Hypothalamus (tissue), 51 donors: ENCODE measurements around the gene ASCC2.

Experiments used
- DNase-seq, 51 donors: peaks; one replicate each; lab custom pipeline; 2025; lab: John Stamatoyannopoulos, UW

ASCC2 gene

GRCh38 chr22:29821291-29822016 lies 16.6 kb downstream of the ASCC2 start:
- DNase-seq = peak in 17 of 51 donors; percentile 2 to 62 (median 14)

DNA sequence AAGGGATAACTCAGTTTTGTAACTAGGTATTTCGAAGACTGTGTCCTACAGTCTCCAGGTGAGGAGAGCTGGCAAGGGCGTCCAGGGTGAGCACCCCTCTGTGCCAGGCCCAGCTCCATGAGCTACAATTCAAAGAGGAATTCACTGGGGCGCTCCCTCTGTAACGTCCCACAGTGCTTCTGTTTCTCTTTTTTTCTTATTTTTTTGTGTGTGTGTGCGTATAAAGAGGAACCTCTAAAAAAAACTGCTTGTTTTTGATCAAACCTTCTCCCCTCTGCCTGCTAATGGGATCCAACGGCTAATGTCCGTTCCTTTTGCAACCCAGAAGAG lies 17.1 kb downstream of the ASCC2 start:
- DNase-seq = peak in 1 of 51 donors; percentile 15

GRCh38 chr22:29819501-29819900 lies 18.6 kb downstream of the ASCC2 start:
- DNase-seq = no peak

DNA sequence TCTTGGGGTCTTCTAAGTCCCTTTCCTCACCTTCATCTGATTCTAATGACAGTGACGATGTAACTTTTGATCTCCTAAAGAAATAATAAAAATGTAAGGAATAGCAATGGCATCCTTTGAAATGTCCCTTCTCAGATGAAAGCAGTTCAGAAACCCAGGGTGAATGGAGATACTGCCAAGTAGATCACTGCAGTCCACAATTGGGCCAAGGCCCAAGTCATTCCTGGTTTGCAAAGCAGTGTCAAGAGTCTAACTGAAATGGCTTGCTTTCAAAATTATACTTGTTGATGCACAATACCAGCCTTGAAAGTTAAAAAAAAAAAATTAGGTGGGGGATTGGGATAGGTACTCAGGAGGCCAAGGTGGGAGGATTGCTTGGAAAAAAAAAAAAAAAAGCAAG lies 20.4 kb downstream of the ASCC2 start:
- no peak for DNase-seq

- no peak for DNase-seq
Measured at GRCh38 chr22:29816980-29817379, 21.1 kb downstream of the ASCC2 start.

DNA sequence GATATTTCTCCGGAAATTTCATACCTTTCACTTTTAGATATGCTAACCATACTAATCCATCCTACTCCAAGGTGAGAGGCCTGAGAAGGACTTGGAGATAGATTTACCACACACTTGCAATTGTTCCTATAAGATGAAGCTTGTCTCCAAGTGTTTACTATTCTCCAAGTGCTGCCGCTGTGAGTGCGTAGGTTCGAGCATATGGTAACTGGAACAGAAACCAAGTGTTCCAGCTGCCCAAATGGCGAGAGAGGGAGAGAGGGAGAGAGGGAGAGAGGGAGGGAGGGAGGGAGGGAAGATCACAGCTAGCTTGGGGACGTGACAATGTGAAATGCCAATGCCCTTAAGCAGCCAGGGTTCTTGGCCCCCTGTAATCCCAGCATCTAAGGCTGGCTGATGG lies 21.5 kb downstream of the ASCC2 start:
- no peak for DNase-seq

DNA sequence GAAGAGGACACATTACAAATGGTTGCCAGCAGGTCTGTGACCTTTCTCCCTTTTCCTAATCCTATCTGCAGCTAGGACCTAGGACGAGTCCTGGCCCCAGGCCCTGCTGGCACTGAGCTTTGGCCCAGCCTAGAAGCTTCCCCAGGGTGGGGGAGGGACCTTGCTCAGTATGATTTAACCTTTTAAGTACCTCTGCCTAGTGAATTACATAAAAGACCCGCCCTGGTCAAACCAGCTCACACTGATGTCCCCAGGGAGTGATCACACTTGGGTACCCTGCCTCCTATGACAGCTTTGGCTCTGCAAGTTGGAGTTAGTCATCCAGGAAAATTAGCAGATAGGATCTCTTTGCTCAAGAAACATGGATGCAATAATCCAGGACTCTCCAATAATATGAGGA lies 21.9 kb downstream of the ASCC2 start:
- peak in 6 of 51 donors; percentile 10 to 14 (median 12) for DNase-seq

GRCh38 chr22:29815580-29815979 lies 22.5 kb downstream of the ASCC2 start:
- no peak for DNase-seq

GRCh38 chr22:29814003-29814402 lies 24.1 kb downstream of the ASCC2 start:
- DNase-seq = no peak

DNA sequence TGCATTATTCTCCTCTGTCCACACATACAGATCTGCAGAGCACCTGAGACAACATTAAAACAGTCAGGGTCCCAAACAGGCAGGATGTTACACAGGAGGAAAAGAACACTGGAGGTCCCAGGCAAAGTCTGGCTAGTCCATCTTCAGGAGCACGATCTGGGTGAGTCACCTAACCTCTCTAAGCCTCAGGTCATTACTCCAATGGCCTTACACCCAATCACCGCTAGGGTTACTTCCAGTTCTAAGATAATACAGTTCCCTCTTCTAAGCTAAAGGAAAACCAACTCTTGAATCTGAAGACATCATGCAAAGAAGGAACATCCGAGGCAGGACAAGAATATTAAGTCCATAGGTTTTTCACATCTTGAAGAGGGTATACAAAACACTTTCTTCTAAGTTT lies 24.5 kb downstream of the ASCC2 start:
- DNase-seq = no peak

DNA sequence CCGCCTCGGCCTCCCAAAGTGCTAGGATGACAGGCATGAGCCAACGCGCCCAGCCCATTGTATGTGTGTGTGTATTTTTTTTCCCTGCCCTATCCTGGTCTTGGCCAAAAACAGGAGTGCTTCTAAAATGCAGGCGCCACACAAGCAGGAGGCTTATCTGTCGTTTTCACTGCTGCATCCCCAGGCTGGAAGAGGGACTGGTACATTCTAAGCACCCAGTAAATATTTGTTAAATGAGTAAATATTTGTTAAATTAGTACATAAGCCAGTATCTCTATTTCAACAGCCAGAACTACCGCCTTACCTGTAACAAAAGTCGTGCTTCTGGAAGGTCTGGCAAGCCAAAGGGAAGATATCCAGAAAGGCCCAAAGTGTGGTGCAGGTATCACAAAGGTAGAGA lies 24.9 kb downstream of the ASCC2 start:
- no peak for DNase-seq

GRCh38 chr22:29811377-29811776 lies 26.7 kb downstream of the ASCC2 start:
- DNase-seq = no peak

- no peak for DNase-seq
Measured at GRCh38 chr22:29810216-29810615, 27.9 kb downstream of the ASCC2 start.

GRCh38 chr22:29806196-29806595 lies 31.9 kb downstream of the ASCC2 start:
- no peak for DNase-seq

- DNase-seq = no peak
Measured at GRCh38 chr22:29804985-29805384, 33.1 kb downstream of the ASCC2 start.

- no peak for DNase-seq
Measured at GRCh38 chr22:29803190-29803589, 34.9 kb downstream of the ASCC2 start.

GRCh38 chr22:29801796-29802195 lies 36.3 kb downstream of the ASCC2 start:
- no peak for DNase-seq

- DNase-seq = no peak
Measured at GRCh38 chr22:29801153-29801552, 36.9 kb downstream of the ASCC2 start.

DNA sequence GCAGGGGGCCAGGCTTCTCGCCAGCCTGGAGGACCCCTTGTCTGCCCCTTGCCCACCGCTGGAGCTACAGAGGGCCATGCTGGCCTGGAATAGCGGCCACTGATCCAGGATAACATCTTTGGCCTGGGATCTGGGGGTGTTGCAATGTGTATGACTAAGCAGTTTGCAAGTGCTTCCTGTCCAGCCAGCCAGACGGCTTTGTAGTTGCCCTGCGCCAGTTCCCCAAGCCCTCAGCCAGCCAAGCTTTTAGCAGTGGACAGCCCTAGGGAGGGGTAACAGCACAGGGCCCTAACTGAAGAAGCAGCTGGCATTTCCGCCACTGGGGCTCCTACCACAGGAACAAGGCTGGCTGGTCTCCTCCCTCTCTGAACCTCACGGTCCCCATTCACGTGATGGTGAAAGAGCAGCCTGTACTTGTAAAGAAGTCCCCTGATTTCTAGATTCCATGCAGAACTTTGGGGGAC lies 38.8 kb downstream of the ASCC2 start:
- DNase-seq = peak in 43 of 51 donors; percentile 18 to 87 (median 59)

DNA sequence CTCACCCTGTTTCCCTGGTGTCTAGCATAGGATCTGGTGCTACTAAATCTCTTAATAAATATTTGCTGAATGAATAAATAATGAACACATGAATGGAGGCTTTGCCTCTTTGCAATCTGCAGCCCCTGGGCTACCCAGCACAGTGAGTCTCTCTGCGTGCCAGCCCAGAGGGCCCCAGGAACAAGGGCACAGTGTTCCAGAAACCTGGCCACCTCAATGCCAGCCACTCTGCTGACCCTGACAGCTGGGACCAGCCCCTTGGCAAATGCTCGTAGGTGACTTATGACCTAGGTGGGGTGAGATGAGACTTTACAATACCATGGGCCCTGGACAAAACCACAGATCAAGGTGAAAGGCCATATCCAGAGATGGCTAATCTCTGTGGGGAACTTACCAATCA lies 39.3 kb downstream of the ASCC2 start:
- DNase-seq = peak in 1 of 51 donors; percentile 19

DNA sequence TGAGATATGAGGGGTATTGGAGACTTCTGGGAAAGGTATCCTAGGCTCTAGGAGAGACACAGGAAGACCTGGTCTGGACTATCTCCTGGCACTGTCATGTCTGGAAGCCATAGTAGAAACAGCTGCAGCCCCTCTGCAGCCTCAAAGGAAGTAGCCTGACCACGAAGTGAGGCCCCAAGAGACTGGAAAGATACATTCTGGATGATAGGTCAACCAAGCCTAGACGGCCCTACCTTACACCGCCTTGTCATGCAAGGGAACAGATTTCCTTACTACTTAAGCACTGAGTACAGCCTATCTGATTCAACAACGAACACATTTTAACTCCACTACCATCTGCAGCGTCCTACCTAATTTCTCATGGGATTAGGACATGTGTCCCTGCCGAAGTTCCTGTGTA lies 39.8 kb downstream of the ASCC2 start:
- no peak for DNase-seq

DNA sequence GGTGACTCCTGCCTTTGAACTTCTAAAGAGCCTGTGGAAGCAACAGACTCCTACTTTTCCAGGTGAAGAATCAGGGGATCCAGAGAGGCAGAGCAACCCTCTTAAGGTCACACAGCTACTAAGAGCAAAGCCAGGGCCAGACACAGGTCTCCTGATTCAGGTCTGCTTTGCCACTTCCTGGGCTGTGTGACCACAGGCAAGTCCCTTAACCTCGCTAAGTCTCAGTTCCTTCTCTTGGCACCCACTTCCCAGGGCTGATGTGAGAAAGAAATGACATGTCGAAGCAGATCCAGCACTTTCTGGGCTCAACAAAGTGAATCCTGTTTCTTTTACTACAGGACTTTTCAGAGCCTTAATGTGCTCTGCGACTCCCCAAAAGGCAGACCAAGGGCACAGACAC lies 40.7 kb downstream of the ASCC2 start:
- peak in 12 of 51 donors; percentile 6 to 41 (median 20) for DNase-seq

DNA sequence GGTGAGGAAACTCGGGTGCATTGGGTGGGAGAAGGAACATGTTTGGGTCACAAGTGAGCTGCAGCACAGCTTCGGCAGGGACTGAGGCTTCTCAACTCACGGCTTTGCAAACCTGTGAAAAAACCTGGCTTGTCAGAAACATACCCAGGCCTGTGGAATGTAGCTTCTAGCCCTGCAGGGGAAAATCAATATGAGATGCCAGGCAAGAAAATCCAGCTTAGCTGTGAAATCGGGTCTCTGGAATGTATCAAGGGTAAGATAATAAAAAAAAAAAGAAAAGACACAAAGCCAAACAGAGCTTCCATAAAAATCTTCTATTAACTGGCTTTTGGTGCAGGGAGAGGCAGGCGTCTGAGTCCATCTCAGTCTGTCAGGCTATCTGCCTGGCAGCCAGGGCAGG lies 42.4 kb downstream of the ASCC2 start:
- DNase-seq = no peak
